Fibroblast of skin of left quadriceps (primary cell): ENCODE results near the gene MPZL1.

ENCODE experiments used
- DNase-seq, 2 experiments: peaks; one replicate each; pipeline ENCODE4 v3.0.0-alpha.2; 2013; ENCODE audit warnings: low read depth in 2 of 2

MPZL1 gene

DNA sequence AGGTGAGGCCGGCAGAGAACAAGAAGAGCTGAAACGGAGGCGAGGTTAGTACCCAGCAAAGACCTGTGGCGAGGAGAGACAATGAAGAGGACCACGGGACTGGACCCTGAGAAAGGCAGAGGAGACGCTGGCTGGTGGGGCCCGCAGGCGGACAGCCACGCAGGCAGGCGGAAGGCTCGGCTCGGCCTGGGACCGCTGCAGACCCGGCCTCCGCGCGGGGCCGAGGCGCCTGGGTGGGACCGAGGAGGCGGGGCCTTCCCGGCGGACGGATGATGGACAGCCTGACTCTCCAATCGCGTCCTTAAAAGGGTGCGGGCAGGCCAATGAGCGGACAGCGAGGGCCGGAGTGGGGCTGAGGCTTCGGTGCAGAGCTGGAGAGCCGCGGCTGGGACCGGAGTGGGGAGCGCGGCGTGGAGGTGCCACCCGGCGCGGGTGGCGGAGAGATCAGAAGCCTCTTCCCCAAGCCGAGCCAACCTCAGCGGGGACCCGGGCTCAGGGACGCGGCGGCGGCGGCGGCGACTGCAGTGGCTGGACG, at the start of gene MPZL1:
Gene MPZL1, plus strand, starts transcription at position 366 of the 535 bp plus-strand sequence. CDS start 170 bp downstream, outside the sequence.
- peak; percentile 86 to 87 for DNase-seq

DNA sequence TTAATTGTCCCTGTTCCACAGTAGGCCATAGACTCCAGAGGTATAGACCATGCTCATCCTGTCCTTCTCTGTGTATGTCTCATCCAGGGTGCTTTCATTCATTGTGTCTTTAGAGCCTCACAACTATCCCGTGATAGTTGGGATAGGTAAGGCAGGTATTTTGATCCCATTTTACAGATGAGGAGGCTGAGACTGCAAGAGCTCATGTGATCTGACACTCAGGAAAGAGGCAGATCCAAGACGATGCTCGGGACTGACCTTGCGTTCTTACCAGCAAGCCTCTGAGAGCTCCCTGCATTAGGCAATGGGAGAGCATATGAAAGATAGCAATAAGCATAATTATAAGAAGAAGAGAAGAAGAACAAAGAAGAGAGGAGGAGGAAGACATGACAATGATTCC, 49.0 kb upstream of the MPZL1 start:
- no peak for DNase-seq

DNA sequence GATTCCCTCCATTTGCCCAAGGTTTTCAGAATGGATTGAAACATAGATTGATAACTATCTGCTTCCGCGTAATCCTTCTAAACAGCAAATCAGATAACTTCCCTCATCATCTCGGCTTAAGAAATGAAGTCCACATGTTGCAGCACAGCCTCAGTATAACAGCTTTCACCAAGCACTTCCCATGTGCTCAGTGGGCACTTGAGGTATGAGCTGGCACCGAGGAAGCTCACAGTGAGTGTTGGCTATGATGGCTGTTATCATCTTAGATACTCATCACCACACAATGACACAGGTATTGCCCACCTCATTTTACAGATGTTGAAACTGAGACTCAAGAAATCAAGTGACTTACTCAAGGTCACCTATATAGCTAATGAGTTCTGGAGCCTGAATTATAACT, 48.5 kb upstream of the MPZL1 start:
- DNase-seq: no peak

DNA sequence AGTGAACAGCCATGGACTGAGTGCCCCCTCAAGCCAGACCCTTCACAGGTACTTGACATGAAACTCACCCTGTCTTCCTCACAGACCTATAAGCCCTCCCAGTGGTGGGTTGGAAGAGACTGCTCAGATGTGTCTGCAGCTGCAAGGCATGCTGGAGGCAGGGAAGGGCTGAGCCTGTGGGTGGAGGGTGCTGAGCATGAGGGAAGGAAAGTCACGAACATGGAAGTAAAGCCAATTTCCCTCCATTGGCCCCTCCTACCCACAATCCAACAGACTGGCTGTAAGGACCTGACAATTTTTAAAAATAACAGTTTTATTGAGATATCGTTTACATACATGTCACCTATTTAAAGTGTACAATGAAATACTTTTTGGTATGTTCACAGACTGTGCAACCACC, 47.6 kb upstream of the MPZL1 start:
- no peak for DNase-seq

DNA sequence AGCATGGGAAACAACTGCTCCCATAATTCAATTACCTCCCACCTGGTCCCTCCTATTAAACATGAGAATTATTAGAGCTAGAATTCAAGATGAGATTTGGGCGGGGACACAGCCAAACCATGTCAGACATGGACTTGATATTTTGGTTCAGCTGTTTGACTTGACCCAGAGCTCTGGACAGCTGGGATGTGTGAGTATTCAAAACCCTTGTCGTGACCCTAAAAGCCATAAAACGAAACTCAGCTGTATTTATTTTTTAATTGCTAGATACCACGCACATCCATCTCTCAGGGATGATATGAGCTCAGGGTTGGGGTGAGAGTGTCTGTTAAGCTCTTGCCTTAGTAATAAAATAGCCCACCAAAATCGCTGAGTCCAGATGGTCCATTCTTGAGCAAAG, 46.3 kb upstream of the MPZL1 start:
- DNase-seq: no peak

DNA sequence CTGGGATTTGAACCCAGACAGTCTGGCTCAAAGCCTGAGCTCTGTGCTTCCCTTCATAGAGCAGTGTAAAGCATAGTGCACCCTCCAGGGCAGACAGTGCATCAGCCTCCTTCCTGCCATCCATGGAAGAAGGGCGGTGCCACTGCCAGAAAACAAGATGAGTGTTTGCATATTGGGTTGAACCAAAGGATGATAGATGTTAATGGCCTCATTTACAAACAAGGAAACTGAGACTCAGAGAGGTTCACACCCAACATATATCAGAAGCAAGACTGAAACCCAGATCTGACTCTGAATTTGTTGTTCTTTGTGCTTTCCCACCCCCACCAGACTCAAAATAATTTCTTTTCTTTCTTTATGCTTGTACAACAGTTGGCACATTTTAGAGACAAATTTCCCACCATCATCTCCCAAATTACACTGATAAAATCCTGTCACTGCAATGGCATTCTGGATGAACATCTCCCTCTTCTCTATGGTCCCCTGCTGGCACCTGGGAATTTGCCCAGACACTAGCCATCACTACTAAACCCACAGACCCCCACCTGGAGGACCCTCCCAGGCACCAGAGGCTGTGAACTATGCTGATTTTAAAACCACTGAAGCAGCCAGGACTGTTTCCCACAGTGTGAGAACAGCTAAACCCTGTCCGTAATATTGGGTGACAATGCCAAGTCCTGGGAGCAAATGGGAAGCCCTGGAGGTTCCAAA, 45.4 kb upstream of the MPZL1 start:
- DNase-seq: no peak

DNA sequence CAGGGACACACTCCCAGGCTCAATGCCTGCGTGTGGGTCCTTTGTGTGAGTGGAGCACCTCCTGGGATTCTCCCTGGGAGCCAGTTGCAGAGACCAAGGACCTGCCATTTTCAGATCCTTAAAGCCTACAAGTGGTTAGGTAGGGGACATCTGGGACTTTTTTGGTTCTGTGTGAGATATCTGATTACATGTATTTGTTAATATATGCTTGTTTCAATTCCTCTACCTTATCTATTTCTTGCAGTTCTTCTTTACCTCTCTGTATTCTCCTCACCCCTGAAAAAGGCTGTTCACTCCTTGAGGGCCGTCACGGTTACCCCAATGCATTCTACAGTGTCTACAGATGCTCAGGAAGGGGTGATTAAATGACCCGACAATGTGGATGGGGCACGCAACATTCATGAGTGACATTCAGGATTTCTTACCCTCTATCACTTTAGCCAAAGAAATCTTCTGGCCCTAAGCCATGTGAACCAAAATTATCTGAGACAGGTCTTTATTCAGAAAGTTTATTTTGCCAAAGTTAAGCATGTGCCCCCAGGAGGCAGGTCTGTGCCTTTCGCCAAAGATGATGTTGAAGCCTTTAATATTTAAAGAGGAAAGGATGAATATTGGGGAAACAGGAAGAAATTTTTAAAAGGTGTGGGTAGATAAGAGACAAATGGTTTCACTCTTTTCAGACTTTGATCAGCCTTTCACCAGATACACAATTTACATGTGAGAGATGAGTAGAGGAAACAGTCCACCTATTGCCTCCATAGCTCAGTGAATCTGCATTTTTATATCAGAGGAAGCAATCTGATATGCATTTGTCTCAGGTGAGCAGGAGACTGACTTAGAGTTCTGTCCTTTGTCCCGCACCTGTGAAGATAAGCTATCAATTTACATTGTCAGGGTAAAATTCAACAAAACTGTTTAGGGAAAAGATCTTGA, 44.6 kb upstream of the MPZL1 start:
- DNase-seq: no peak

DNA sequence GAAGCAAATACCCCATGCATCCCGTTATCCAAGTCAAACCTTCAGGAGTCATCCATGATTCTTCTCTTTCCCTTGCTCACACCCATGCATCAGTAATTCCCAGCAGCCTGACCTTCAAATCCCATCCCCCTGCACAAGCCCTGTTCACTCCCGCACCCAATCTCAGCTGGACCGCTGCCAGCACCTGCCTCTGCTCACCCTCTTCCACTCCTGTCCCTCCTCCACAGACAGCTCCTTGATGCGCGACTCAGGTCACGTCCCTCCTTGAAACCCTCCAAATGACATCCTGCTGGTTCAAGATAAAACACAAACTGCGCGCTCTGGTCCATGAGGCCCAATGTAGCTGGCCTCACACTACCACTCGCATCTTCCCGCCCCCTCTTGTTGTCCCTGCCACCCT, 43.4 kb upstream of the MPZL1 start:
- DNase-seq: no peak

DNA sequence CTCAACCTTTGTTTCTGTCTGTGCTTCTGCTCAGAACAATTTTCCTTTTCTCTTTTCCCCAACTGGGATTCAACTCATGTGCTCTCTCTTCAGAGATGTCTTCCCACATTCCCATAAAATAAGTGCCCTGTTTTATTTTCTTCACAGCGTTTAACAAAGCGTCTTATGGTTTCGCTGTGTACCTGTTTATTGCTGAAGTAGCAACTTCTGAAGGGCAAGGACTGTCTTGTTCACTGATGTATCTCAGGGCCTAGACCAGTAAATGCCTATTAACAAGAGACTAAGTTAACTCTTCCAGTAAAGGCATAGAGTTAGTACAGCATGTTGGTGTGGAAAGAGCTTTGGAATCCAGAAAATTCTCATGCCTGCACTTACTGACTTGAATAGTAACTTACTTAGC, 42.9 kb upstream of the MPZL1 start:
- DNase-seq: no peak

DNA sequence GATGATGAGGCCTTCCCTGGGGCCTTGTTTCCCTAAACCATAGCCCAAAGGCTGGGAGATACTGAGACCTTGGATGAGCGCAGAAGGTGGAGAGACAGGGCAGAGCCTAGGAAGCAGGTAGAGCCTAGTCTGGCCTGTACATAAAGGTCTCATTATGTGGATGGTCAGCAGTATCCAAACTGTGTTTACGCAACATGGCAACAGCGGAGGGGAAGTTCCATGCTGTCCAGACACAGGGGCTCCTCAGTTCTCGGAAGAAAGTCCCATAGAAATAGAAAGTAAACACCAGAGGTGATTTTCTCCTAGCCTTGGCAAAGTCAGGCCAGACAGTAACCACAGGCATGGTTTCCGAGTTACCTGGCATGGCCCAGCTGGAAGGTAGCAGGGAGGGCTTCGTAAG, 42.1 kb upstream of the MPZL1 start:
- no peak for DNase-seq

DNA sequence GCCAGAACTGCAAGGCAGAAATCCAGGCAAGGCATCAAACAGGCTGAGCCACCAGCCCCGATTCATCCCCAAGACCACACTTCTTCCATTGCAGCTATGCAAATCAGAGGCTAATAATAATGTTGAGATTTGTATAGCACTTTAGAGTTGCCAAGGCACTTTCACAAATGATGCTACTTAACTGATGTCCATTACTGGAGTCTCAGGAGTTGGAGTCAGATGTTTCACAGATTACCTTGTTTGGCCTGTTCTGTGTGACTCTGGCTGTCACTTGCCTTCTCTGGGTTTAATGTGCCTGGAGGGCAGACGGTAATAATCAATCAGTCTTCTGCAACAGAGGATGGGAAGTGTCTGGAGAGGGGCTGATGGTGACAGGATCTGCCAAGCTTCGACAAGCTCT, 40.8 kb upstream of the MPZL1 start:
- no peak for DNase-seq

DNA sequence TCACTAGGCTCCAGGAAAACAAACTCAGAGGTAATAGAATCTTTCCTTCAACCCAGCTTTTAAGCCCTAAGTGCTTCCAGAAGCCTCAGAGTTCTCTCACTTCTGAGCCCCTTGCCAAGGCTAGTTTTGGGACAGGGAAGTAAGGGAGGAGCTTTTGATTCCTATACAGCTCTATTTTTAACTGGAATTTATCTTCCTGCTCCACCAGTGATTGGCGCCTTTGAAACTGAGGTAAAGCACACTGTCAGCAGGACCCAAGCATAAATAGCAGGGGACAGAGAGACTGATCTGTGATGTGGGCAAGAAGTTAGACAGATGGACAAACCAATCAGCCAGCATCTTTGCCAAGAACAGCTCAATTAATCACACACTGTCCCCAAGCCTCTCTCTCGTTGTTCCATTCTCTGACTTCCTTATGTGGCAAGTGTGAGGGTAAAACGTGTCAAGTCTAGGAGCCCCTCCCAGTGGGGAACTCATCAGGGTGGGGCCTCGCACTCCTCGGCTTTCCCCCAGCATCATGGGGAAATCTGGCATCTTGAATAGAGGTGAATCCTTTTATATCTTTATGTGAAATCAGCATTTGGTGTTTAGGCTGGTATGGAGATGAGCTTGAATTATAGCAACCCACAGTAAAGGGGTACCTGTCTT, 40.2 kb upstream of the MPZL1 start:
- DNase-seq: no peak

DNA sequence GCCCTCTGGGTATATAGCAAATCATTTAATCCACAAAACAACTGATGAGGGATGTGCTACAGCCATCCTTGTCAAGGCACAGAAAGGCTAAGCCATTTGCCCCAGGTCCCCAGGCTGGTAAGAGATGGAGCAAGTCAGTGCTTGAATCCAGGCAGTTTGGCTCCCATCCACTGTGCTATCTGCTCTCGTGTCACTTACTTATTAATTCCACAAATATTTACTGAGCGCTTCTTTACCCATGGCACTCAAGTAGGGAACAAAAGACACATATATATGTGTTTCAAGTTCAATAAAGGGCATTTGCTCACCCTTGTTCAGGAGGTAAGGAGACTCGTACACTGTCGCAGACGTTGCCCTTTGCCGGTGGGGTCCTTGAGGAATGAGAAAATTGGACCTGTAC, 38.6 kb upstream of the MPZL1 start:
- DNase-seq: no peak

DNA sequence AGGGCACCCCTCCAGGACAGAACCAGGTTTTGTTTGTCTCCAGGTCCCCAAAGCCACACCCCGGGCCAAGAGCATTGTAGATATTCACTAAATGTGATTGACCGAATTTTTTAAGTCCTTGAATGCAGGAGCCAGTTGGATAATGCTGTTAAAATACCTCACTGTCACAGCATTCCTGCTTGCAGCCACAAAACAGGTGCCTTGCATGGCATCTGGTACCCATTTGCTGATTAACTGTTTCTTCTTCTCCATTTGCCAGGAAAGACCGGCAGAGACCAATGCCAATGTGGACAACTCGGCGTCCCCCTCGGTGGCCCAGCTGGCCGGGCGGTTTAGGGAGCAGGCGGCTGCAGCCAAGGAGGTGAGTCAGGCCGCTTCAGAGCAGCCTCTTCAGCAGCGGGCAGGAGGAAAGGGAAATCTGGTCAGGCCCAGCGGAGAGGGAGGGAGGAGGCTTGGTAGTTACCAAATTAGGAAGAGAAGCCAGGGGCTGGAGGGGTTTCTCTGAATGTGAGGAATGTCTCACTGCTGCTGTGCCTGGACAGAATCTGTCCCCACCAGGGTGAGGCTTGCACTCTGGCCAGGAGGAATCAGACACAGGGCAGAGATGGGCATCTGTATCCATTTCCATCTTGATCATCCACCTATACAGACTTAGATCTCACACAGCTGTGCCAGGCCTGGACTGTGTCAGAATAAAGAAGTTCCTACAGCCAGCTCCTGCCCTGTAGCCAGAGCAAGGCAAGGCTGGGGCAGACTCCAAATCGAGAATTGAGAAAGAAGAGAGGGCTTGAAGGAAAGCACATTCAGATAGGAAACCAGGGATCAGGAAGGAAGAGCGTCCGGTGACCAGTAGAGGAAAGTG, 37.9 kb upstream of the MPZL1 start:
- DNase-seq: no peak

DNA sequence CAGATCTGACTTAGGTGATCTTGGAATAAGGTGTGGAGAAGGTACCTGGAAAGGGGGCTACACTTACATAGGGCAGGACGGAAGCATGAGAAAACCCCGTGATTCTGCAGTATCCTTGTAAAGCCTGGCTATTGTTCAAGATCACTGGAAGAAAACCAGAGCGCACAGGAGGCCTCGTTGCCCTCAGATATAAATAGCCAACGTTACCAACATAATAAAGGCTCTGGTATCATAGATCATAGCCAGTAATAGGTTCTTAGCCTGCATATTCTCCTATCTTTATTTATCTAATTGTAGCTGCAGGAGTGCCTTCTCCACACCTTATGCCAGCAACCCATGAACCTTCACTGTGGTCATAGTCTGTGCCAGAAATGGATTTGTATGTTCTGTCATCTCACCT, 35.9 kb upstream of the MPZL1 start:
- DNase-seq: no peak

DNA sequence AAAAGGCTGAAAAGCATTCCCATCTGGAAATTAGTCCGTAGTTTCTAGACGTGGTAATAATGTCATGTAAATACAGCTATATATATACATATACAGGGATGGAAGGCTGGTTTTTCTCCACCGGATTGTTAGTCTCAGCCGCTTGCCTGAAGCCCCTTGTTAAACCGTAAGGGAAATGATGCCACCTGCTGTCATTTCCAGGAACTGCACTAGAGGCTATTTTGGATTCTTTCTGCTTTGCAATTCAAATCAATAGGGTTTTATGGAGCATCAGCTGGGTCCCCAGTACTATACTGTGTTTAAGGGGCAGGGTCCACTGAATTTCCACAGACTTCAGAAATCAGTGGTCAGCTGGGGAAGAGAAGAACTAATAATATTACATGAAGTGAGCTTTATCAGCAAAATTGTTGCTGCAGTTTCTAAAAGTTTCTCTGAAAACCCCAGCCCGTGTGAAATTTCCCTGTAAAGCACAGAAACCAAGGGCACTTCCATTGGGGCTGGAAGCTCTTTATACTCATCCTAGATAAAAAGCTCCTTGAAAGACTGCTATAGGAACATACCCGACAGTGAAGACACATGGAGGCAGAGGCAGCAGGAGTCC, 33.8 kb upstream of the MPZL1 start:
- DNase-seq: peak; percentile 51 to 58

DNA sequence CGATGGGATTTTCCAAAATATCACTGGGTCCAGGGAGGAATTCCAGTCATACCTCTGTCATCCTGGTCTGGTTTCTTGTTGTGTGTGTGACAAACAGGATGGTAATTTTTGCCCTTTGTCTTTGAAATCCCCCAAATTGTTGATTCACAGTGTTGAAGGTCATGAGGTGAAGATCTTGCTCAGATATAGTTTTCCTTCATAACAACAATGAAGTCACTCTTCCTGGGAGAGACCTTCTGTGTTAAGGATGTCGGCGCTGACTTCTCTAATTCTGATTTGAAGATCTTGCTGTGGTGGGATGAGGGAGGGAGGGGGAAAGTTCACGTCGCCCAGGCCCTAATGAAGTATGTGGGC, 32.2 kb upstream of the MPZL1 start:
- no peak for DNase-seq

DNA sequence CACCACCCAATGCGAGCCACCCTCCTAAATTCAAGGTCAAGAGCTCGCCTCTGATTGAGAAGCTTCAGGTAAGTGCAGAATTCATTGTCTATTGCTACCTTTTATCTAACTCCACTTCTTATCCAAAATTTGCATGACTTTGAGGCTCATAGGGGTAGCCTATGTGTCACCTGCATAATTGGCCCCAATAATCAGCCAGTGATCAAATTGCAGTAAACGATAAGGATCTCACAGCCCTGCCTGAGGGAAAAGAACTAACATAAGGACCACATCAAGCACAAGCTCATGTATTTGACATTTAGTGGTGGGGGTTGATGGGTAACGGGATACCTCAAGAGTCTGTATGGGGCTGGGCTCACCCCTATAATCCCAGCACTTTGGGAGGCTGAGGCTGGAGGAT, 31.7 kb upstream of the MPZL1 start:
- no peak for DNase-seq

DNA sequence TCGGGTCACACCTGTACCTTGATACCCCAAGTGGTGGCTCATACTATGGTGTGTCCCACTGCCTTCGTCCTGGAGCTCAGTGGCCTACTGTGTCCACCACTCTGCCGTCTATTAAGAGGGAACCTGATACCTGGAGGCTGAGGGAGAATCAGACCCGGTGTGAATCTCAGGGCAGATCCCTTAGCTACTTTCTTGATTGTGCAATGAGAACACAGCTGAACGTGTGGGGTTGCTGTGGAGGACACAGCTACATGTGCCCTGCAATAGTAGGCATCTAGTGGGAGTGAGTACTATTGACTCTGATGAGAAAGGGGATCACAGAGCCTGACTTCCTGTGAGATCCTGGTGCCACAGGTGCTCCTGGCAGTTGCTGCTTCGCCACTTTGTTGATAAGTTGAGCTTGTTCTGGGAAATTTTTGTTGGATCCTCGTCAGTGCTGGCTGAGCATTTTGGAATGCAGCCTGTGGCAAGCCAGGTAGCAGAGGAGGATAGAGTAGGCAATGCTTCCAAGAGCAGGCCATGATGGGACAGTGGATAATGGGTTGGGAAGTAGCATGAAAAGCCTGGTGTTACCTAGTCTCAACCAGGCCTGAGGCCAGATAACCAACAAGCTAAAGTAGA, 28.2 kb upstream of the MPZL1 start:
- DNase-seq: no peak

DNA sequence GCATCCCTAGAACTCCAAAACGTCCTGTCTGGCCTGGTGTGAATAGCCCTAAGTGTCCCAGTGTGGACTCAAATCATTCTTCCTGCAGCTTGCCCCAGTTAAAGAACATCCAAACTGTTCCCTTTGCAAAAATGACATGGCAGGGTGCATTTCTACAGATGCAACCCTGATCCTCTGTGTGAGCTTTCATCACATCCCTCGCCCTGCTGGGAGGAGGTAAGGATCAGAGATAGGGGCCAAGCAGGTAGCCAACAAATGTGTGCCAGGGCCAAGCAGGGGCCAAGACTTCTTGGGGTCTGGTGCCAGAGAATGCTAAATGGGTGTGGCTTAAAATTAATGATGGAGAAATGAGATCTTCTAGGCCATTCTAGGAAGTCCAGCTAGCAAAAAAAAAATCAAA, 27.1 kb upstream of the MPZL1 start:
- DNase-seq: no peak

DNA sequence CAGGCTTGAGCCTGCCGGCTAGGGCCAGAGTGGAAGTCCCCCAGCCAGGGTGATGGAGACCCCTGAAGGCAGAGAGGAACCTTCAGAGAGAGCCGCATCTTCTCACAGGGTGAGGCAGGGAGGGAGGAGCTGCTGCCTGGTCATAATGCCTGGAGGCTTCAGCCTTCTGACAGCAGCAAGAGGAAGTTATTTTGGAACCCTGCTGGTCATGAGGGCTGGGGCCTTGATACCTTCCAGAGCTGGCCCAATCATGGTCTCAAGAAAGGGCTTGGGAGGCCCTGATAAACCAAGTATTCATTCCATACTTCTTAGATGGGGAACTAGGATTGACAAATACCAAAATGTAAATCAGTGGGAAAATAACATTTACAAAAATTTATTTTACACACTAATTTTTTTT, 26.6 kb upstream of the MPZL1 start:
- no peak for DNase-seq
